ENCODE data around the gene MYEOV. TPM values are rescaled to one million over a fixed set of nuclear protein-coding genes. Genes with fewer than 3 reads are reported as not detected.

MYEOV gene
- total RNA-seq, 1 donor from 2014 or later = 0.35 TPM

DNA sequence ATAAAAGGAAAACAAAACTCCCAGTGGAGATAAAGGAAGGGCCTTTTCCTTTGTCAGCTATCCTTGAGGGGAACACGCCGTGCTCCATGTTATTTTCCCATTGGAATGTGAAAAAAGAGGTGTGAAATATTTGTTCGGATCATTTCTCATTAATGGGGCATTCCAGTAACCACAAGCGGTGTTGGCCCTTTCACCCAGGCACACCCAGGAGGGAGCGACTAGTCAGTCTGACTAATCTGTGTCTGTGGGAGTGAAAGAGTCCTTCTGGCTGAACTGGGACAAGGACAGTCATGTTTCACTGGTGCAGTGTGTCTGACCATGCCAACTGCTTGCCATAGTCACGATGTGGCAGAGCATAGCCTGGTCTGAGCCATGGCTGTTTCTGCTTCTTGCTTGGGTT, 13.0 kb upstream of the MYEOV start:
- Mint-ChIP-seq H3K9me3 (no peaks in the 10 kb centered on the region), H3K36me3 (ENCODE audit: low read depth) (no peaks in the 10 kb centered on the region), H3K27ac (ENCODE audit: unreplicated experiment) (no peak overlapping the region), H3K4me3 (no peak overlapping the region), H3K27me3 (ENCODE audit: low read depth) (no peaks in the 10 kb centered on the region), H3K4me1 (peaks cover 13% of the 10 kb centered on the region)
- TF ChIP-seq, protein P1, sequence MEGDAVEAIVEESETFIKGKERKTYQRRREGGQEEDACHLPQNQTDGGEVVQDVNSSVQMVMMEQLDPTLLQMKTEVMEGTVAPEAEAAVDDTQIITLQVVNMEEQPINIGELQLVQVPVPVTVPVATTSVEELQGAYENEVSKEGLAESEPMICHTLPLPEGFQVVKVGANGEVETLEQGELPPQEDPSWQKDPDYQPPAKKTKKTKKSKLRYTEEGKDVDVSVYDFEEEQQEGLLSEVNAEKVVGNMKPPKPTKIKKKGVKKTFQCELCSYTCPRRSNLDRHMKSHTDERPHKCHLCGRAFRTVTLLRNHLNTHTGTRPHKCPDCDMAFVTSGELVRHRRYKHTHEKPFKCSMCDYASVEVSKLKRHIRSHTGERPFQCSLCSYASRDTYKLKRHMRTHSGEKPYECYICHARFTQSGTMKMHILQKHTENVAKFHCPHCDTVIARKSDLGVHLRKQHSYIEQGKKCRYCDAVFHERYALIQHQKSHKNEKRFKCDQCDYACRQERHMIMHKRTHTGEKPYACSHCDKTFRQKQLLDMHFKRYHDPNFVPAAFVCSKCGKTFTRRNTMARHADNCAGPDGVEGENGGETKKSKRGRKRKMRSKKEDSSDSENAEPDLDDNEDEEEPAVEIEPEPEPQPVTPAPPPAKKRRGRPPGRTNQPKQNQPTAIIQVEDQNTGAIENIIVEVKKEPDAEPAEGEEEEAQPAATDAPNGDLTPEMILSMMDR (conservative IDR thresholded peaks at IDR 0.05) = no peak
- DNase-seq (ENCODE audit: low read depth, low spot score) = no peak

DNA sequence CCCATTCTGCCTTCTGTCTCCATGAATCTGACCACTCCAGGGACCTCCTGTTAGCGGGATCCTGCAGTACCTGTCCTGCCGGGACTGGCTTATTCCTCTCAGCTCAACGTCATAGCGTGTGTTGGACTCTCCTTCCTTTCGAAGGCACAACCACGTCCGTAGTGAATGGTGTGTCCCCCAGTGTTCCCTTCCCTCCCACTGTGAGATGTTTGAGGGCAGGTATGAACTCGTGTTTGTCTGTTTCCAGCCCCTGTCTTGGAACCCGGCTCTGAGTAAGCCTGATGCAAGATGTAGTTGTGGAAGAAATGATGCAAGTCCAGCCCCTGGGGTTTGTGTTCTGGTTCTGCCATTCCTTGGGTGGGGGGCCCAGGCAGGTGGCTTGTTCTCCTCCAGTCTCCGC, 10.5 kb upstream of the MYEOV start:
- Mint-ChIP-seq H3K9me3 (no peaks in the 10 kb centered on the region), H3K4me3 (no peak overlapping the region), H3K36me3 (ENCODE audit: low read depth) (no peaks in the 10 kb centered on the region), H3K27ac (ENCODE audit: unreplicated experiment) (no peak overlapping the region), H3K27me3 (ENCODE audit: low read depth) (no peaks in the 10 kb centered on the region), H3K4me1 (peaks cover 16% of the 10 kb centered on the region)
- TF ChIP-seq, protein P1 (conservative IDR thresholded peaks at IDR 0.05) = no peak
- no peak for DNase-seq (ENCODE audit: low read depth, low spot score)

DNA sequence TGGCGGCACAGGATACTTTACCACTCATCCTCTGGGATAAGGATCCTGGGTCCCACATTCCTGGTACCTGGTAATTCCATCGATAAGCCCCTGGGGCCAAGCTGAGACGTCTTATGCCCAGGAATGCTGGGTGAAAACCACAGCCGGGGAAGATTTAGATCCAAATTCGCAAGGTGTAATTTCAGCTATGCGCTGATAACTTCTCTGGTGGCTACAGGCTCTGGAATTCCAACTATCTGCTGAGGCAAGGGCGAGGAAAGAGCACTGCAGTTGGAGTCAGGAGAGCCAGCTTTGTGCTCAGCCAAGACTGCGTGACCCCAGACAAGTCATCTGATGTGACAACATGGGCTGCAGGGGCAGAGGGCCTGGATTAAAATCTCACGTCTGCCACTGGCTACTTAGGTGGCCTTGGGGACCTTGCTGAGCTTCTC, 9.9 kb upstream of the MYEOV start:
- DNase-seq (ENCODE audit: low read depth, low spot score) = no peak
- Mint-ChIP-seq H3K4me3 (no peak overlapping the region), H3K27ac (ENCODE audit: unreplicated experiment) (no peak overlapping the region), H3K27me3 (ENCODE audit: low read depth) (no peaks in the 10 kb centered on the region), H3K9me3 (no peaks in the 10 kb centered on the region), H3K36me3 (ENCODE audit: low read depth) (no peaks in the 10 kb centered on the region), H3K4me1 (peaks cover 16% of the 10 kb centered on the region)
- TF ChIP-seq, protein P1 (conservative IDR thresholded peaks at IDR 0.05) = no peak

DNA sequence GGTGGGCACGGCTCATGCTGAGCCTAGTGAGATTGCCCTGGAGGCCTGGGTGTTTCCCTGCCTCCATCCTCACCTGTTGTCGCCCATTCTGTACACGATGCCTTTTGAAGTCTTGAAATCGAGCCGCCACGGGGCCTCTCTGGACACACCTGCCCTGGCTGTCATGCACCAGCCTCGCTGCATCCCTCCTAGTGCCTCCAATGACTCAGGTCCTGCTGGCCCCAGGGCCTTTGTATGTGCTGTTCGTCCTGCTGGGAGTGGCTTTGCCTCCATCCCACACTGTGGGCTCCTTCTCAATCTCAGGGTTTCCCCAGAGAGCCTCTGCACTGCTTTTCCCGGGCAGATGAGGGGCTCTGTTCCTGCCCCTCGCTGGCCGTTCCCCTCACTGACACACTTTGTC, 8.9 kb upstream of the MYEOV start:
- Mint-ChIP-seq H3K4me1 (peaks cover 16% of the 10 kb centered on the region), H3K27me3 (ENCODE audit: low read depth) (no peaks in the 10 kb centered on the region), H3K4me3 (no peak overlapping the region), H3K27ac (ENCODE audit: unreplicated experiment) (no peak overlapping the region), H3K9me3 (peaks cover 2% of the 10 kb centered on the region), H3K36me3 (ENCODE audit: low read depth) (no peaks in the 10 kb centered on the region)
- TF ChIP-seq, protein P1 (conservative IDR thresholded peaks at IDR 0.05) = no peak
- DNase-seq (ENCODE audit: low read depth, low spot score) = no peak

DNA sequence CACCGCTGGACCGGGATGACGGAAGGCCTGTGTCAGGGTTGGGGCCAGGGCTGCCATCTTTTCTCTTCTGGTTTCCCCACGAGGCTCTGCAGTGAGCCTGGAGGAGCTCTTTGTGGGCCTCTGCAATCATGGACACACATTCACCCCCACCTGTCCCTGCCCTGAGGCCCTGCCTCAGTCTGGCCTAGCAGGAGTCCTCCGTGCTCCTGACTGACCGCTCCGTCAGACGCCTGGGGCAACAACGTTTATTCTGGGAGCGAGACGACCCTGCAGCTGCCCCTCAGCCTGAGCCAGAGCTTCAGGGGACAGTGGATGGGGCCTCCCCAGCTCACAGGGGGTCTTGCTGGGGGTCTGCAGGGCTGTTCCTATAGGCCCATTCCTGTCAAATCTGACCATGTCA, 8.2 kb upstream of the MYEOV start:
- peaks cover 2% of the 10 kb centered on the region for H3K9me3 Mint-ChIP-seq
- no peak for DNase-seq (ENCODE audit: low read depth, low spot score)
- H3K4me1 Mint-ChIP-seq = peaks cover 16% of the 10 kb centered on the region
- H3K27me3 Mint-ChIP-seq (ENCODE audit: low read depth) = no peaks in the 10 kb centered on the region
- no peak overlapping the region for H3K27ac Mint-ChIP-seq (ENCODE audit: unreplicated experiment)
- H3K4me3 Mint-ChIP-seq = no peak overlapping the region
- TF ChIP-seq, protein P1 (conservative IDR thresholded peaks at IDR 0.05) = no peak
- no peaks in the 10 kb centered on the region for H3K36me3 Mint-ChIP-seq (ENCODE audit: low read depth)

Data from neural crest cell (in vitro differentiated cells).